ENCODE data around the gene PRSS23. TPM values are rescaled to one million over a fixed set of nuclear protein-coding genes. Genes with fewer than 3 reads are reported as not detected.
"Not testable (repeated sequence)": the region's sequence is repeated elsewhere in the genome, so short reads cannot be mapped to it uniquely, and the experiment has no call there.

PRSS23 gene
- total and polyA plus RNA-seq, 7 donors, result 2.3 to 17.8 (median 4.4) TPM

DNA sequence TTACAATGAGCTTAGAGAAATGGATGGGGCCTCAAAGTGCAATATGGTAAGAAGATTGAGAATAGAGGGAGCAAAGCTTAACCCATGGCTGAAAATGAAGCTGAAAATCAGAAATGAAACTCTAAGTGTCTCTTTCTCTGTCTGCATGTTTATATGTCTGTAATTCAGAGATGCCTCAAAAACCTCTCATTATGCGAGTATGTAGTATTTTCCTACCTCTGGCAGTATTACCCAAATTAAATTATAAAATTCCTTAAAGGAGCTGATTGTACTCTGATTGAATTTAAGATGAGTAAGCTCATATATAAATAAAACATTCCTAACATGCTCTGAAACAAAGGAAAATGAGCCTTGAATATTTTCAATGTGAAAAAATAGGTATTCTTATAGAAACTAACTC is 39.8 kb upstream of the PRSS23 start:
- H3K27me3 ChIP-seq (ENCODE audit: insufficient read depth in 3 of 3, low read length in 2 of 3), result no peaks in the 10 kb centered on the region
- ATAC-seq, result no peak
- DNase-seq, result no peak
- no peaks in the 10 kb centered on the region for H3K36me3 ChIP-seq (ENCODE audit: insufficient read depth in 1 of 2, low read depth in 1 of 2)
- intact Hi-C loops (cut with DNase I), result no loop called here
- H3K4me3 ChIP-seq, result no peak overlapping the region
- H3K27ac ChIP-seq, result no peak overlapping the region
- H3K9me3 ChIP-seq, result no peaks in the 10 kb centered on the region
- no peaks in the 10 kb centered on the region for H3K4me1 ChIP-seq
- 91 to 100% (median 99%) methylated on average over 1 of the region's 1 CpG for WGBS, 3 donors
- TF ChIP-seq, protein P1, sequence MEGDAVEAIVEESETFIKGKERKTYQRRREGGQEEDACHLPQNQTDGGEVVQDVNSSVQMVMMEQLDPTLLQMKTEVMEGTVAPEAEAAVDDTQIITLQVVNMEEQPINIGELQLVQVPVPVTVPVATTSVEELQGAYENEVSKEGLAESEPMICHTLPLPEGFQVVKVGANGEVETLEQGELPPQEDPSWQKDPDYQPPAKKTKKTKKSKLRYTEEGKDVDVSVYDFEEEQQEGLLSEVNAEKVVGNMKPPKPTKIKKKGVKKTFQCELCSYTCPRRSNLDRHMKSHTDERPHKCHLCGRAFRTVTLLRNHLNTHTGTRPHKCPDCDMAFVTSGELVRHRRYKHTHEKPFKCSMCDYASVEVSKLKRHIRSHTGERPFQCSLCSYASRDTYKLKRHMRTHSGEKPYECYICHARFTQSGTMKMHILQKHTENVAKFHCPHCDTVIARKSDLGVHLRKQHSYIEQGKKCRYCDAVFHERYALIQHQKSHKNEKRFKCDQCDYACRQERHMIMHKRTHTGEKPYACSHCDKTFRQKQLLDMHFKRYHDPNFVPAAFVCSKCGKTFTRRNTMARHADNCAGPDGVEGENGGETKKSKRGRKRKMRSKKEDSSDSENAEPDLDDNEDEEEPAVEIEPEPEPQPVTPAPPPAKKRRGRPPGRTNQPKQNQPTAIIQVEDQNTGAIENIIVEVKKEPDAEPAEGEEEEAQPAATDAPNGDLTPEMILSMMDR (IDR thresholded peaks at IDR 0.05), result no peak

- Histone ChIP-seq H3K4me3 (no peak overlapping the region), H3K27me3 (ENCODE audit: insufficient read depth in 3 of 3, low read length in 2 of 3) (no peaks in the 10 kb centered on the region), H3K36me3 (ENCODE audit: insufficient read depth in 1 of 2, low read depth in 1 of 2) (no peaks in the 10 kb centered on the region), H3K4me1 (no peaks in the 10 kb centered on the region), H3K9me3 (no peaks in the 10 kb centered on the region), H3K27ac (no peak overlapping the region)
- intact Hi-C loops (cut with DNase I), result no loop called here
- DNase-seq (no peak), ATAC-seq (no peak)
- 72 to 85% (median 75%) methylated on average over 2 of the region's 2 CpGs for WGBS, 3 donors
- TF ChIP-seq, protein P1 (IDR thresholded peaks at IDR 0.05), result no peak
Observed at GRCh38 chr11:86761978-86762377, 38.4 kb upstream of the PRSS23 start.

DNA sequence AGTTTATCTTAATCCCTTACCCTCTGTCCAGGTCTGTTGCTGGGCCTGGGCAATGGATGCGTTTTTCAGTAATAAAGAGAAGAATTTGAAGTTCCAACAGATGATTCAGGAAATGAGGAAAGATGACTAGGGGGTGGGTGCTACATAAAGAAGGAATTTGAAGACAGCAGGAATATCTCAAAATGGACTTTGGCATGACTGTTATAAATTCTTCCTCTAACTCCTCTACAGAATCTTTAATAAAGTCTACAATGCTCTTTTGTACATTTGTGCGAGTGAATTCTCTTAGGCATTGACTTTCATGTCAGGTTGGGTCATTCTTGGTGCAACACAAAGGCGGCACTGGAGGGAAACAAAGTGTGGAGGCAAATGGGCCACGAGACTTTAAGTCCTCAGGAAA is 35.1 kb upstream of the PRSS23 start:
- intact Hi-C loops (cut with DNase I), result no loop called here
- Histone ChIP-seq H3K4me1 (peaks cover 14% of the 10 kb centered on the region), H3K27ac (no peak overlapping the region), H3K9me3 (no peaks in the 10 kb centered on the region), H3K4me3 (no peak overlapping the region), H3K36me3 (ENCODE audit: insufficient read depth in 1 of 2, low read depth in 1 of 2) (no peaks in the 10 kb centered on the region), H3K27me3 (ENCODE audit: insufficient read depth in 3 of 3, low read length in 2 of 3) (no peaks in the 10 kb centered on the region)
- DNase-seq, result no peak
- TF ChIP-seq, protein P1 (IDR thresholded peaks at IDR 0.05), result no peak
- no peak for ATAC-seq
- 82 to 86% (median 84%) methylated on average over 4 of the region's 4 CpGs for WGBS, 3 donors

DNA sequence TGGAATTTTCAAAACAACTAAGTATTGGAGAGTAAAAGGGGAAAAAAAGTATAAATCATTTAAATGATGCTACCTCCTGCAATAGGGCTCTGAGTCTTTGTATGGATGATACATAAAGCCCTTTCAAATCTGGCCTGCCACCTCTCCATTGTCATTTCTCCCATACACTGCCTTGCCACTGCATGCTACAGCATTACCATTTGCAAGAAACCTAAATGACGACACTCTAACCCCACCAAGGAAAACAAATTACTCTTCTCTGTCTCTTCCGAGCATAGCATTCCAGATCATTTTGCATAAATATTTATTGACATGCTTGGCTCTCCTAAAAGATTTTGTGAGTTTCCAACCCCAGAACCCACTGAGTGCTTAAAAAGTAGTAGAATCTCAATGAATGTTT is 34.5 kb upstream of the PRSS23 start:
- TF ChIP-seq, protein P1 (IDR thresholded peaks at IDR 0.05), result no peak
- no peaks in the 10 kb centered on the region for H3K27me3 ChIP-seq (ENCODE audit: insufficient read depth in 3 of 3, low read length in 2 of 3)
- 58 to 95% (median 71%) methylated on average over 2 of the region's 2 CpGs for WGBS, 3 donors
- peaks cover 14% of the 10 kb centered on the region for H3K4me1 ChIP-seq
- no peaks in the 10 kb centered on the region for H3K9me3 ChIP-seq
- no peak overlapping the region for H3K27ac ChIP-seq
- H3K4me3 ChIP-seq, result no peak overlapping the region
- no peak for ATAC-seq
- no peak for DNase-seq
- no peaks in the 10 kb centered on the region for H3K36me3 ChIP-seq (ENCODE audit: insufficient read depth in 1 of 2, low read depth in 1 of 2)
- intact Hi-C loops (cut with DNase I), result no loop called here

- TF ChIP-seq, protein P1 (IDR thresholded peaks at IDR 0.05), result no peak
- intact Hi-C loops (cut with DNase I), result no loop called here
- Histone ChIP-seq H3K27me3 (ENCODE audit: insufficient read depth in 3 of 3, low read length in 2 of 3) (no peaks in the 10 kb centered on the region), H3K4me1 (peaks cover 14% of the 10 kb centered on the region), H3K27ac (peak overlapping the region; percentile 25), H3K9me3 (no peaks in the 10 kb centered on the region), H3K4me3 (no peak overlapping the region), H3K36me3 (ENCODE audit: insufficient read depth in 1 of 2, low read depth in 1 of 2) (no peaks in the 10 kb centered on the region)
- no peak for DNase-seq
- 12 to 27% (median 16%) methylated on average over 2 of the region's 2 CpGs for WGBS, 3 donors
- peak in 3 of 4 donors; percentile 73 to 92 (median 78) for ATAC-seq
Observed at GRCh38 chr11:86769219-86769618, 31.1 kb upstream of the PRSS23 start.

GRCh38 chr11:86770473-86771027 is 29.8 kb upstream of the PRSS23 start:
- peak in 1 of 2 donors; percentile 11 for DNase-seq
- H3K36me3 ChIP-seq (ENCODE audit: insufficient read depth in 1 of 2, low read depth in 1 of 2); ATAC-seq; H3K9me3 ChIP-seq; H3K27me3 ChIP-seq (ENCODE audit: insufficient read depth in 3 of 3, low read length in 2 of 3); intact Hi-C loops (cut with DNase I); H3K4me3 ChIP-seq; H3K27ac ChIP-seq: not testable (repeated sequence)
- H3K4me1 ChIP-seq, result peaks cover 14% of the 10 kb centered on the region
- 89 to 97% (median 95%) methylated on average over 21 to 33 of the region's 34 CpGs for WGBS, 3 donors

Measured in psoas muscle (tissue), 8 donors.